Neural cell (in vitro differentiated cells): ENCODE data around the gene TMEM43. TPM values are rescaled to one million over a fixed set of nuclear protein-coding genes. Genes with fewer than 3 reads are reported as not detected.

ENCODE experiments used
- H2AFZ ChIP-seq: fragments of 200-600, 300-800 bp; sonication (generic), shearing (Covaris generic); 2 replicates; pipeline ENCODE4 v1.6.0; 2014; ENCODE audit warnings: low read depth, mild to moderate bottlenecking, antibody characterized with exemption, low read length, moderate library complexity
- H3F3A ChIP-seq: fragments of 200-600 bp; shearing (Covaris generic); 2 replicates; pipeline ENCODE4 v1.6.1; 2016; ENCODE audit warnings: mild to moderate bottlenecking, moderate library complexity, mixed read lengths, antibody characterized with exemption, low read length; ENCODE audit not compliant: insufficient read depth, poor library complexity, severe bottlenecking
- H3K27ac ChIP-seq: fragments of 200-600, 300-800 bp; sonication (generic), shearing (Covaris generic); 2 replicates; pipeline ENCODE4 v1.5.1; 2014; ENCODE audit warnings: mild to moderate bottlenecking, low read length, moderate library complexity
- H3K27me3 ChIP-seq: fragments of 300-800, 200-600 bp; sonication (generic), shearing (Covaris generic); 2 replicates; pipeline ENCODE4 v1.6.0; 2014; ENCODE audit warnings: mild to moderate bottlenecking, low read depth, low read length, moderate library complexity; ENCODE audit not compliant: insufficient read depth
- H3K36me3 ChIP-seq: fragments of 300-800, 200-600 bp; sonication (generic), shearing (Covaris generic); 2 replicates; pipeline ENCODE4 v1.5.1; 2014; ENCODE audit warnings: mild to moderate bottlenecking, antibody characterized with exemption, low read length, moderate library complexity; ENCODE audit not compliant: insufficient read depth
- H3K4me2 ChIP-seq: fragments of 300-800, 200-600 bp; sonication (generic), shearing (Covaris generic); 2 replicates; pipeline ENCODE4 v1.6.0; 2014; ENCODE audit warnings: mild to moderate bottlenecking, low read length
- H3K4me3 ChIP-seq: fragments of 300-800, 200-600 bp; sonication (generic), shearing (Covaris generic); 2 replicates; pipeline ENCODE4 v1.5.1; 2014; ENCODE audit warnings: mild to moderate bottlenecking, low read length, moderate library complexity
- H3K79me2 ChIP-seq: fragments of 200-600 bp; shearing (Covaris generic); replicated peaks from 2 replicates; pipeline ENCODE4 v1.6.0; 2014; ENCODE audit warnings: mild to moderate bottlenecking, low read length, moderate library complexity; ENCODE audit not compliant: insufficient read depth
- H3K9ac ChIP-seq: fragments of 300-800, 200-600 bp; sonication (generic), shearing (Covaris generic); 2 replicates; pipeline ENCODE4 v1.6.1; 2016; ENCODE audit warnings: mild to moderate bottlenecking, low read length, mixed read lengths
- H3K9me2 ChIP-seq: fragments of 200-600 bp; shearing (Covaris generic); 2 replicates; pipeline ENCODE4 v1.6.1; 2016; ENCODE audit warnings: mild to moderate bottlenecking, low read length, mixed read lengths; ENCODE audit not compliant: insufficient read depth
- H3K9me3 ChIP-seq: fragments of 200-600, 300-800 bp; sonication (generic), shearing (Covaris generic); 2 replicates; pipeline ENCODE4 v1.6.1; 2016; ENCODE audit warnings: mild to moderate bottlenecking, mixed run types, low read length, moderate library complexity, mixed read lengths
- H4K20me1 ChIP-seq: fragments of 200-600 bp; shearing (Covaris generic); 2 replicates; pipeline ENCODE4 v1.6.1; 2016; ENCODE audit warnings: mild to moderate bottlenecking, mixed run types; ENCODE audit not compliant: insufficient read depth
- CTCF ChIP-seq: fragments of 450-650 bp; IDR thresholded peaks from 2 replicates; pipeline ENCODE4 v1.5.1; 2014; ENCODE audit warnings: antibody characterized with exemption, mild to moderate bottlenecking, moderate library complexity; ENCODE audit not compliant: poor library complexity, severe bottlenecking
- EP300 ChIP-seq: fragments of 450-650 bp; conservative IDR thresholded peaks from 2 replicates; pipeline ENCODE4 v1.6.1; 2014; ENCODE audit warnings: antibody characterized with exemption, mild to moderate bottlenecking, moderate library complexity; ENCODE audit not compliant: poor library complexity, severe bottlenecking
- EZH2 ChIP-seq: fragments of 200-600, 300-800 bp; shearing (Covaris generic), sonication (generic); IDR thresholded peaks from 2 replicates; pipeline ENCODE4 v1.6.1; 2014; ENCODE audit warnings: antibody characterized with exemption, low read length, borderline replicate concordance, mild to moderate bottlenecking; ENCODE audit not compliant: insufficient read depth, poor library complexity, severe bottlenecking
- MXI1 ChIP-seq: fragments of 450-650 bp; conservative IDR thresholded peaks from 2 replicates; pipeline ENCODE4 v1.6.1; 2014; ENCODE audit warnings: antibody characterized with exemption, mild to moderate bottlenecking; ENCODE audit not compliant: poor library complexity, severe bottlenecking
- POLR2AphosphoS5 ChIP-seq: IDR thresholded peaks from 2 replicates; pipeline ENCODE4 v1.6.1; 2012
- RAD21 ChIP-seq: fragments of 450-650 bp; conservative IDR thresholded peaks from 2 replicates; pipeline ENCODE4 v1.6.1; 2014; ENCODE audit warnings: antibody characterized with exemption, mild to moderate bottlenecking, moderate library complexity
- REST ChIP-seq: IDR thresholded peaks from 2 replicates; pipeline ENCODE4 v1.6.1; 2012; ENCODE audit warnings: borderline replicate concordance
- SMC3 ChIP-seq: fragments of 450-650 bp; conservative IDR thresholded peaks from 2 replicates; pipeline ENCODE4 v1.6.1; 2014; ENCODE audit warnings: antibody characterized with exemption, mild to moderate bottlenecking, moderate library complexity; ENCODE audit not compliant: poor library complexity
- TAF1 ChIP-seq: IDR thresholded peaks from 2 replicates; pipeline ENCODE4 v1.6.1; 2012; ENCODE audit warnings: low read depth
- polyA plus RNA-seq: library from polyadenylated mRNA; depleted of rRNA; stranded (reverse); fragments of >200 nt; gene quantifications from 2 replicates; pipeline ENCODE4 v1.2.3, GENCODE V29; 2014

TMEM43 gene
- polyA plus RNA-seq, 1 donor from 2014 or later, result 61.3 TPM

- no peaks in the 10 kb centered on the region for H3K9me2 ChIP-seq
- peaks cover 58% of the 10 kb centered on the region for H3K79me2 ChIP-seq
- TF ChIP-seq POLR2AphosphoS5, result no peak
- no peak for TF ChIP-seq EP300
- no peak for TF ChIP-seq REST
- no peak for TF ChIP-seq MXI1
- no peak for TF ChIP-seq TAF1
- no peak for TF ChIP-seq SMC3
- no peak for TF ChIP-seq EZH2
- no peak for TF ChIP-seq RAD21
- TF ChIP-seq CTCF, result no peak
- no peaks in the 10 kb centered on the region for H3K36me3 ChIP-seq
- H3K27me3 ChIP-seq, result no peaks in the 10 kb centered on the region
- H3K27ac ChIP-seq, result no peak overlapping the region
- no peak overlapping the region for H3K9ac ChIP-seq
- H3K4me3 ChIP-seq, result no peak overlapping the region
- no peak overlapping the region for H2AFZ ChIP-seq
- H3K9me3 ChIP-seq, result no peaks in the 10 kb centered on the region
- H3K4me2 ChIP-seq, result no peak overlapping the region
- no peaks in the 10 kb centered on the region for H4K20me1 ChIP-seq
- H3F3A ChIP-seq, result no peaks in the 10 kb centered on the region
Observed at GRCh38 chr3:14175383-14176037, 50.7 kb downstream of the TMEM43 start.

DNA sequence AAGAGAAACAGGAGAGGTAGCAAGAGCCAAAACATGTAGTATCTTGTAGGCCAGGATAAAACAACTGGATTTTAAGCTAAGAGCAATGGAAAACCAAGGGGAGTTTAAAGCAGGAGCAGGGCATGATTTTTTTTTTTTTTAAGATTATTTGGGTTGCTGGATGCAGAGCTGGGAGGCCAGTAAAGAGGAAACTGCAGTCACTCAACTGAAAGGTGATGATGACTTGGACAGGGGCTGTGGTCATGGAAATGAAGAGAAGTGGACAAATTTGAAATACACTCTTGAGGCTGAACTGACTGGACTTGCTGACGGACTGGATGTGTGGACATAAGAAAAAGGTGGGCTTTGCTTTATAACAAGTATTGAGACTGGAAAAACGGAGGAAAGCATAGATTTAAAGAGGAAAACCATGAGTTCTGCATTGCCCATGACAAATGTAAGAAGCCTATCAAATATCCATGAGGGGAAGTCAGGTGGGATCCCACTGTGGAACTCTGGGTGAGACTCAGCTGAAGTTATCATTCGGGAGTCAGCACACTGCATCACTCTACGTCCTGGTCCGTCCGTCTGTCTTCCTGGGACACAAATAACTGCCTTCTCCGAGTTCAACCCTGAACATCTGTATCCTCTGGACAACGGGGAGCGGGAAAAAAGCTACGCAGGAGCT, 52.9 kb downstream of the TMEM43 start:
- no peaks in the 10 kb centered on the region for H3K27me3 ChIP-seq
- H3K4me3 ChIP-seq, result peak overlapping the region; percentile 85
- peak overlapping the region; percentile 82 for H3K27ac ChIP-seq
- H3K9me3 ChIP-seq, result no peaks in the 10 kb centered on the region
- H3K9me2 ChIP-seq, result no peaks in the 10 kb centered on the region
- H3K4me2 ChIP-seq, result peak overlapping the region; percentile 96
- no peak for TF ChIP-seq EP300
- TF ChIP-seq CTCF, result no peak
- no peak for TF ChIP-seq REST
- H3K79me2 ChIP-seq, result peaks cover 65% of the 10 kb centered on the region
- no peaks in the 10 kb centered on the region for H3K36me3 ChIP-seq
- H3F3A ChIP-seq, result no peaks in the 10 kb centered on the region
- peak overlapping the region; percentile 86 for H3K9ac ChIP-seq
- peak overlapping the region; percentile 90 for H2AFZ ChIP-seq
- H4K20me1 ChIP-seq, result no peaks in the 10 kb centered on the region
